GM23338 (cell line): ENCODE data around the gene AKR1B1. TPM values are rescaled to one million over a fixed set of nuclear protein-coding genes. Genes with fewer than 3 reads are reported as not detected.

Source experiments
- ATAC-seq: fragments of 200-7000 bp; cut with Tn5 transposase; 3 replicates; pipeline ENCODE4 v1.9.1; 2020
- DNase-seq: peaks from one replicate; pipeline ENCODE4 v3.0.0-alpha.2; 2015; ENCODE audit warnings: low spot score
- H2AFZ ChIP-seq: fragments of 200-600 bp; sonication (generic); 2 replicates; pipeline ENCODE4 v1.8.0; 2016; ENCODE audit warnings: antibody characterized with exemption, mild to moderate bottlenecking, moderate library complexity
- H3F3A ChIP-seq: fragments of 200-600 bp; sonication (generic); replicated peaks from 2 replicates; pipeline ENCODE4 v1.8.0; 2017; ENCODE audit warnings: antibody characterized with exemption, mixed run types, low read depth
- H3K27ac ChIP-seq: fragments of 200-600 bp; sonication (generic); 2 replicates; pipeline ENCODE4 v1.6.1; 2016; ENCODE audit warnings: low read depth
- H3K27me3 ChIP-seq: fragments of 200-600 bp; sonication (generic); 2 replicates; pipeline ENCODE4 v1.8.0; 2016; ENCODE audit warnings: mild to moderate bottlenecking, mixed run types, moderate library complexity; ENCODE audit not compliant: insufficient read depth
- H3K36me3 ChIP-seq: fragments of 200-600 bp; sonication (generic); 2 replicates; pipeline ENCODE4 v1.8.0; 2016; ENCODE audit warnings: mild to moderate bottlenecking; ENCODE audit not compliant: insufficient read depth
- H3K4me1 ChIP-seq: fragments of 200-600 bp; sonication (generic); 2 replicates; pipeline ENCODE4 v1.8.0; 2016; ENCODE audit warnings: mild to moderate bottlenecking, moderate library complexity; ENCODE audit not compliant: insufficient read depth
- H3K4me2 ChIP-seq: fragments of 200-600 bp; sonication (generic); 2 replicates; pipeline ENCODE4 v1.7.1; 2017; ENCODE audit warnings: mixed run types
- H3K4me3 ChIP-seq: fragments of 200-600 bp; sonication (generic); 2 replicates; pipeline ENCODE4 v1.6.1; 2016; ENCODE audit warnings: mixed run types
- H3K79me2 ChIP-seq: fragments of 200-600 bp; sonication (generic); replicated peaks from 2 replicates; pipeline ENCODE4 v1.8.0; 2017; ENCODE audit warnings: mild to moderate bottlenecking; ENCODE audit not compliant: insufficient read depth
- H3K9me2 ChIP-seq: fragments of 200-600 bp; sonication (generic); 2 replicates; pipeline ENCODE4 v1.8.0; 2017; ENCODE audit not compliant: insufficient read depth
- H4K20me1 ChIP-seq: fragments of 200-600 bp; sonication (generic); replicated peaks from 2 replicates; pipeline ENCODE4 v1.8.0; 2017; ENCODE audit warnings: mild to moderate bottlenecking; ENCODE audit not compliant: insufficient read depth
- H3K27ac Mint-ChIP-seq: 2 replicates; pipeline ENCODE4 v1.8.0; 2020; ENCODE audit warnings: inconsistent platforms, mild to moderate bottlenecking, moderate library complexity, mixed read lengths
- H3K27me3 Mint-ChIP-seq: 3 replicates; pipeline ENCODE4 v1.8.0; 2022; ENCODE audit warnings: low read depth, mild to moderate bottlenecking, moderate library complexity, mixed read lengths, inconsistent platforms; ENCODE audit not compliant: insufficient read depth, poor library complexity
- H3K36me3 Mint-ChIP-seq: 3 replicates; pipeline ENCODE4 v1.8.0; 2021; ENCODE audit warnings: low read depth, mild to moderate bottlenecking, inconsistent platforms, moderate library complexity, mixed read lengths
- H3K4me1 Mint-ChIP-seq: 3 replicates; pipeline ENCODE4 v1.8.0; 2020; ENCODE audit warnings: mild to moderate bottlenecking, inconsistent platforms, mixed read lengths
- H3K4me3 Mint-ChIP-seq: 3 replicates; pipeline ENCODE4 v1.8.0; 2021; ENCODE audit warnings: moderate library complexity, mild to moderate bottlenecking, inconsistent platforms, mixed read lengths
- H3K9me3 Mint-ChIP-seq: 3 replicates; pipeline ENCODE4 v1.8.0; 2020; ENCODE audit warnings: moderate library complexity, mild to moderate bottlenecking, inconsistent platforms, mixed read lengths
- CREB1 ChIP-seq: fragments of 250-450 bp; sonication (Bioruptor Pico); IDR thresholded peaks from 2 replicates; pipeline ENCODE4 v1.5.0; 2020; ENCODE audit warnings: low read depth, mild to moderate bottlenecking, moderate library complexity
- CTCF ChIP-seq, 2 experiments: fragments of 200-600 bp in 1 of 2; sonication (generic) in 1 of 2; conservative IDR thresholded peaks; 2 replicates each; pipeline versions ENCODE4 v1.5.1 to v1.6.1; 2016 to 2017; ENCODE audit warnings: antibody characterized with exemption in 2 of 2, low read depth in 2 of 2, mild to moderate bottlenecking in 2 of 2, moderate library complexity in 1 of 2
- ETS1 ChIP-seq: IDR thresholded peaks from 2 replicates; pipeline ENCODE4 v1.6.1; 2016; ENCODE audit warnings: antibody characterized with exemption
- EZH2 ChIP-seq: fragments of 200-600 bp; sonication (generic); IDR thresholded peaks from one replicate; pipeline ENCODE4 v1.8.0; 2017; ENCODE audit warnings: antibody characterized with exemption, mild to moderate bottlenecking, low read depth; ENCODE audit not compliant: unreplicated experiment
- EZH2phosphoT487 ChIP-seq: fragments of 200-600 bp; sonication (generic); IDR thresholded peaks from one replicate; pipeline ENCODE4 v1.8.1; 2018; ENCODE audit warnings: antibody characterized with exemption; ENCODE audit not compliant: unreplicated experiment
- JUNB ChIP-seq: IDR thresholded peaks from one replicate; pipeline ENCODE4 v1.6.1; 2016; ENCODE audit warnings: antibody characterized with exemption; ENCODE audit not compliant: unreplicated experiment
- NANOG ChIP-seq: IDR thresholded peaks from 2 replicates; pipeline ENCODE4 v1.6.1; 2016; ENCODE audit warnings: antibody characterized with exemption, borderline replicate concordance
- POLR2AphosphoS5 ChIP-seq: IDR thresholded peaks from 2 replicates; pipeline ENCODE4 v1.6.1; 2016; ENCODE audit warnings: antibody characterized with exemption, low read depth
- REST ChIP-seq: IDR thresholded peaks from one replicate; pipeline ENCODE4 v1.6.1; 2018; ENCODE audit warnings: antibody characterized with exemption; ENCODE audit not compliant: unreplicated experiment
- STAT1 ChIP-seq: IDR thresholded peaks from one replicate; pipeline ENCODE4 v1.6.1; 2016; ENCODE audit warnings: antibody characterized with exemption; ENCODE audit not compliant: unreplicated experiment
- ZNF114 ChIP-seq: fragments of 250-450 bp; sonication (Bioruptor Pico); IDR thresholded peaks from 2 replicates; pipeline ENCODE4 v1.5.0; 2020; ENCODE audit warnings: mild to moderate bottlenecking, moderate library complexity
- ZNF331 ChIP-seq: fragments of 250-450 bp; sonication (Bioruptor Pico); IDR thresholded peaks from 2 replicates; pipeline ENCODE4 v1.5.0; 2020; ENCODE audit warnings: low read depth, mild to moderate bottlenecking, moderate library complexity
- ZNF462 ChIP-seq: fragments of 250-450 bp; sonication (Bioruptor Pico); IDR thresholded peaks from 2 replicates; pipeline ENCODE4 v1.5.0; 2020; ENCODE audit warnings: mild to moderate bottlenecking, moderate library complexity
- polyA plus RNA-seq: library from polyadenylated mRNA; unstranded; fragments of >200 nt; fragmentation: Nextera tagmentation; extraction: Ambion mirVana; gene quantifications from 2 replicates; pipeline ENCODE4 v1.2.1, GENCODE V29; 2016
- total RNA-seq: library from RNA; depleted of rRNA; stranded (reverse); fragments of >200 nt; shearing (Covaris generic); gene quantifications from 2 replicates; pipeline ENCODE4 v1.2.3, GENCODE V29; 2014

Gene AKR1B1
- total and polyA plus RNA-seq, 2 experiments from 2014 or later = 132 to 154 TPM

GRCh38 chr7:134427896-134428295, 31.0 kb downstream of the AKR1B1 start (continued):
- no peak for TF ChIP-seq ZNF462 (CRISPR knock-in tag)

- Histone ChIP-seq H3K4me2 (no peak overlapping the region), H3K79me2 (no peaks in the 10 kb centered on the region), H3K36me3 (no peaks in the 10 kb centered on the region), H4K20me1 (no peaks in the 10 kb centered on the region), H3F3A (no peaks in the 10 kb centered on the region), H3K4me1 (no peaks in the 10 kb centered on the region), H3K4me3 (no peak overlapping the region), H2AFZ (no peak overlapping the region), H3K27me3 (no peaks in the 10 kb centered on the region), H3K27ac (no peak overlapping the region), H3K9me2 (peaks cover 8% of the 10 kb centered on the region; the same call in 1 of the 2 replicates)
- no peaks in the 10 kb centered on the region; the same call in 2 of the 3 replicates for H3K9me3 Mint-ChIP-seq
- no peak overlapping the region for H3K4me3 Mint-ChIP-seq
- peaks cover 6% of the 10 kb centered on the region; the same call in 2 of the 3 replicates for H3K4me1 Mint-ChIP-seq
- ATAC-seq (no peak), DNase-seq (no peak)
- H3K36me3 Mint-ChIP-seq = no peaks in the 10 kb centered on the region
- H3K27me3 Mint-ChIP-seq = peaks cover 3% of the 10 kb centered on the region
- no peak overlapping the region for H3K27ac Mint-ChIP-seq
- TF ChIP-seq STAT1 (no peak), EZH2 (no peak), CREB1 (no peak), POLR2AphosphoS5 (no peak), EZH2phosphoT487 (no peak), REST (no peak), CTCF (conservative IDR thresholded peaks at IDR 0.05; ENCODE audit: low read depth in 2 of 2) (no peak), ZNF114 (CRISPR knock-in tag) (no peak), NANOG (no peak), ZNF331 (CRISPR knock-in tag) (no peak), ETS1 (no peak), JUNB (no peak)
These were observed 33.1 kb downstream of the AKR1B1 start for GRCh38 chr7:134425777-134426176.
